Measurements from ENCODE around the gene PCARE.

PCARE gene

DNA sequence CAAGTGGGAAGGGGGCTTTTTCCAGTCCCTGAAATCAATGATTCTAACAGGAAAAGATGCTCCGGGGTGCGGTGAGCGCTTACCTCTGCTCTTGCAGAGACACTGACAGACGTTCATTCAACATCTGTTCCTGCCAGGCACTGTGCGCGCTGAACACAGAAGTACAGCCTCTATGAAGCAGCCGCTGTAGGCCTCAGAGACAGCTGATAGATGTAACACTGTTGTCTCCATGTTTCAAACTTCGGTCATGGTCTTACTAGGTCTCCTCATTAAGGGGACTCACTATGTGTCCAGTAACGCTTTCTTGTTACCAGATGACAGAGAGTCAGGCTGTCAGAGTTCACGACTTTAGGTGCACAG is 40.2 kb upstream of the PCARE start:
- Histone ChIP-seq H3K4me3 (ENCODE audit: low read depth, low read length) (no peak overlapping the region), H3K4me1 (ENCODE audit: control insufficient read depth, insufficient read depth, low read length) (peaks cover 15% of the 10 kb centered on the region), H3K9me3 (ENCODE audit: control insufficient read depth, insufficient read depth, low read depth, low read length) (no peaks in the 10 kb centered on the region), H3K36me3 (ENCODE audit: control insufficient read depth in 2 of 2, insufficient read depth in 1 of 2, low read length in 2 of 2) (no peaks in the 10 kb centered on the region), H3K27ac (ENCODE audit: extremely low read depth, low read depth, low read length) (peak overlapping the region; percentile 79; the same call in 1 of the 2 replicates)
- TF ChIP-seq ZNF48 (tag by site-specific recombination; IDR thresholded peaks at IDR 0.05) (no peak), ZBTB17 (tag by site-specific recombination; IDR thresholded peaks at IDR 0.05) (peak; percentile 42; the same call in 1 of the 2 replicates), ZNF621 (tag by site-specific recombination; IDR thresholded peaks at IDR 0.05) (no peak), ZNF184 (tag by site-specific recombination; IDR thresholded peaks at IDR 0.05) (no peak), ZNF157 (tag by site-specific recombination; IDR thresholded peaks at IDR 0.05) (no peak), ZNF311 (tag by site-specific recombination; IDR thresholded peaks at IDR 0.05; ENCODE audit: borderline replicate concordance) (no peak)
- POLR2A ChIA-PET: interaction anchor here (1.3 kb wide), 1 partner anchor 10 kb away, joined by 4 read pairs; no protein-coding TSS in a partner anchor
- CTCF ChIA-PET: no interaction called here

DNA sequence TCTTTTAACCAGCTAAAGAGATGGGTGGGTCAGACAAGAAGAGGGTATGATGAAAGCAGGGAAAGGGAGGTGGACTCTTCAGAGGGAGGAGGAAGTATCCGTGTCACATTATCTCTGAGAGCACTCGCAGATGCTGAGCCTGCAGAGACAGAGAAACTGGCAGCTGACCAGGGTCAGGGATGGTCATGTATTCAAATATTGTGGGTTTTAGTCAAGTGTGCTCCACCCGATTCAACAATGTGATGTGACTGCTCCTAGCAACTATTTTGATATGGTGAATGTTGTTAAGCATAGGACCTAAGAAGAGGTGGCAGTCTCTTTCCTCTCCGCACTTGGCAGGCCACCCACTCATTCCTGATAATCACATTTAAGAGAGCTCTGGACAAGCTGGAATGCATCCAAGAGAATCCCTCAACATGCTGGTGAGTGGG is 39.6 kb upstream of the PCARE start:
- H3K27ac ChIP-seq (ENCODE audit: extremely low read depth, low read depth, low read length): no peak overlapping the region
- no peaks in the 10 kb centered on the region for H3K9me3 ChIP-seq (ENCODE audit: control insufficient read depth, insufficient read depth, low read depth, low read length)
- no peak for TF ChIP-seq ZNF202 (tag by site-specific recombination; IDR thresholded peaks at IDR 0.05; ENCODE audit: borderline replicate concordance)
- TF ChIP-seq KLF1 (tag by site-specific recombination; IDR thresholded peaks at IDR 0.05): peak; percentile 61; the same call in 1 of the 2 replicates
- TF ChIP-seq EGR2 (tag by site-specific recombination; IDR thresholded peaks at IDR 0.05; ENCODE audit: low read depth): 0 out of 2 replicates have a peak, but pooled peaks have one; percentile 29
- peak; percentile 37 for TF ChIP-seq ZFHX2 (tag by site-specific recombination; conservative IDR thresholded peaks at IDR 0.05)
- no peaks in the 10 kb centered on the region for H3K36me3 ChIP-seq (ENCODE audit: control insufficient read depth in 2 of 2, insufficient read depth in 1 of 2, low read length in 2 of 2)
- H3K4me3 ChIP-seq (ENCODE audit: low read depth, low read length): no peak overlapping the region
- peaks cover 15% of the 10 kb centered on the region for H3K4me1 ChIP-seq (ENCODE audit: control insufficient read depth, insufficient read depth, low read length)
- ChIA-PET CTCF (no interaction called here), POLR2A (interaction anchor here (1.2 to 1.3 kb wide), 2 partner anchors 10 to 12 kb away, joined by 4 to 5 read pairs; no protein-coding TSS in a partner anchor)

DNA sequence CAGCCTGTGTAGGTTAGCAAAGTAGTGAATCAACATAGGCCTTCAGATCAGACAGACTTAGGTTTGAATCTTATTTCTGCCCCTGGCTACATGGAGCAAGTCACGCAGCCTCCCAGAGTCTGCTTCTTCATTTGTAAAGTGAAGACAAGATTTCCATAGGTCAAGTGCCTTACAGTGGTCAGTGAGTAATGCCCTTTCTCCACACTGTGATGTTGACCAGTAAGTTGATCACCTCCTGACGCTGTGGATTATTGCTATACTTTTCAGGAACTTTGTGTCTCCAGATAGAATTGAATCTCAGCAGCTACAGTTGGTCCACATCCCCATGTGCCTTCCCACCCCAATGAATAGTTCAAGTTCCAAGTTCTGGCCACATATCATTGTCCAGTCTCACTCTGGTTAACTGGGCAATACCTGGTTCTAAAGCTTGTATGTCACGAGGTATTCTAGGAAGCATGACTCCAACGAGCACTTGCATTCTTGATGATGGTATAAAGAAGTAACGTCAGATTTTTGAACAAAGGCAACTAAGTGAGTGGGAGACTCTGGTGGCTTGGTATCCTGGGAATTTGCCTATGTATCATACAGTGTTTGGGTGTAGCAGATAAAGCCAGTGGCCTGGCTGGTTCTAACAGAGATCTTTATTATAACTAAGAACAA is 38.8 kb upstream of the PCARE start:
- ChIA-PET CTCF (interaction anchor here (0.6 kb wide), 1 partner anchor 154 kb away, joined by 3 read pairs; no protein-coding TSS in a partner anchor), POLR2A (interaction anchor here (1.2 kb wide), 1 partner anchor 13 kb away, joined by 5 read pairs; no protein-coding TSS in a partner anchor)
- Histone ChIP-seq H3K4me3 (ENCODE audit: low read depth, low read length) (no peak overlapping the region), H3K27ac (ENCODE audit: extremely low read depth, low read depth, low read length) (no peak overlapping the region), H3K36me3 (ENCODE audit: control insufficient read depth in 2 of 2, insufficient read depth in 1 of 2, low read length in 2 of 2) (no peaks in the 10 kb centered on the region), H3K4me1 (ENCODE audit: control insufficient read depth, insufficient read depth, low read length) (peaks cover 15% of the 10 kb centered on the region), H3K9me3 (ENCODE audit: control insufficient read depth, insufficient read depth, low read depth, low read length) (no peaks in the 10 kb centered on the region)
- TF ChIP-seq, protein P1, sequence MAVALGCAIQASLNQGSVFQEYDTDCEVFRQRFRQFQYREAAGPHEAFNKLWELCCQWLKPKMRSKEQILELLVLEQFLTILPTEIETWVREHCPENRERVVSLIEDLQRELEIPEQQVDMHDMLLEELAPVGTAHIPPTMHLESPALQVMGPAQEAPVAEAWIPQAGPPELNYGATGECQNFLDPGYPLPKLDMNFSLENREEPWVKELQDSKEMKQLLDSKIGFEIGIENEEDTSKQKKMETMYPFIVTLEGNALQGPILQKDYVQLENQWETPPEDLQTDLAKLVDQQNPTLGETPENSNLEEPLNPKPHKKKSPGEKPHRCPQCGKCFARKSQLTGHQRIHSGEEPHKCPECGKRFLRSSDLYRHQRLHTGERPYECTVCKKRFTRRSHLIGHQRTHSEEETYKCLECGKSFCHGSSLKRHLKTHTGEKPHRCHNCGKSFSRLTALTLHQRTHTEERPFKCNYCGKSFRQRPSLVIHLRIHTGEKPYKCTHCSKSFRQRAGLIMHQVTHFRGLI (tag by site-specific recombination; IDR thresholded peaks at IDR 0.05): no peak
- no peak for TF ChIP-seq ZBTB17 (tag by site-specific recombination; IDR thresholded peaks at IDR 0.05)
- TF ChIP-seq ZNF155 (tag by site-specific recombination; IDR thresholded peaks at IDR 0.05): no peak
- no peak for TF ChIP-seq ZNF530 (tag by site-specific recombination; IDR thresholded peaks at IDR 0.05; ENCODE audit: low read depth)
- TF ChIP-seq OSR2 (tag by site-specific recombination; IDR thresholded peaks at IDR 0.05): no peak
- no peak for TF ChIP-seq ZBTB1 (tag by site-specific recombination; IDR thresholded peaks at IDR 0.05)
- TF ChIP-seq, protein P2, sequence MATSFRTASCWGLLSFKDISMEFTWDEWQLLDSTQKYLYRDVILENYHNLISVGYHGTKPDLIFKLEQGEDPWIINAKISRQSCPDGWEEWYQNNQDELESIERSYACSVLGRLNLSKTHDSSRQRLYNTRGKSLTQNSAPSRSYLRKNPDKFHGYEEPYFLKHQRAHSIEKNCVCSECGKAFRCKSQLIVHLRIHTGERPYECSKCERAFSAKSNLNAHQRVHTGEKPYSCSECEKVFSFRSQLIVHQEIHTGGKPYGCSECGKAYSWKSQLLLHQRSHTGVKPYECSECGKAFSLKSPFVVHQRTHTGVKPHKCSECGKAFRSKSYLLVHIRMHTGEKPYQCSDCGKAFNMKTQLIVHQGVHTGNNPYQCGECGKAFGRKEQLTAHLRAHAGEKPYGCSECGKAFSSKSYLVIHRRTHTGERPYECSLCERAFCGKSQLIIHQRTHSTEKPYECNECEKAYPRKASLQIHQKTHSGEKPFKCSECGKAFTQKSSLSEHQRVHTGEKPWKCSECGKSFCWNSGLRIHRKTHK (tag by site-specific recombination; IDR thresholded peaks at IDR 0.05): no peak

Data from HEK293 (cell line).